Measurements from ENCODE around the gene PRKCE. TPM values are rescaled to one million over a fixed set of nuclear protein-coding genes. Genes with fewer than 3 reads are reported as not detected.

The PRKCE gene
- total RNA-seq, 2 experiments from 2014 or later, result 24.9 to 26.2 TPM

GRCh38 chr2:45820048-45820447 is 168.6 kb downstream of the PRKCE start:
- Mint-ChIP-seq H3K4me3 (no peak overlapping the region), H3K9me3 (no peaks in the 10 kb centered on the region), H3K4me1 (ENCODE audit: low read depth) (peaks cover 11% of the 10 kb centered on the region), H3K27ac (no peak overlapping the region), H3K27me3 (no peaks in the 10 kb centered on the region), H3K36me3 (ENCODE audit: low read depth) (no peaks in the 10 kb centered on the region)
- Histone ChIP-seq H3K27me3 (ENCODE audit: control insufficient read depth in 1 of 2, insufficient read depth in 2 of 2, low read length in 2 of 2) (no peaks in the 10 kb centered on the region), H3K9me3 (ENCODE audit: control insufficient read depth in 1 of 2, insufficient read depth in 1 of 2, low read length in 2 of 2) (no peaks in the 10 kb centered on the region), H3K4me1 (ENCODE audit: insufficient read depth, low read length) (no peaks in the 10 kb centered on the region), H3K4me3 (ENCODE audit: low read length) (no peak overlapping the region), H3K36me3 (ENCODE audit: insufficient read depth, low read length) (no peaks in the 10 kb centered on the region), H3K27ac (ENCODE audit: low read depth in 1 of 2, low read length in 2 of 2) (no peak overlapping the region)
- ATAC-seq (ENCODE audit: poor library complexity), result no peak
- DNase-seq, result no peak
- CTCF ChIA-PET, result no interaction called here
- POLR2A ChIA-PET, result no interaction called here
- intact Hi-C loops (cut with DNase I, micrococcal nuclease), result no loop called here
- TF ChIP-seq CTCF (IDR thresholded peaks at IDR 0.05), result no peak

GRCh38 chr2:45821558-45822271 is 170.2 kb downstream of the PRKCE start:
- Mint-ChIP-seq H3K9me3 (no peaks in the 10 kb centered on the region), H3K4me3 (no peak overlapping the region), H3K4me1 (ENCODE audit: low read depth) (peaks cover 18% of the 10 kb centered on the region), H3K27me3 (no peaks in the 10 kb centered on the region), H3K27ac (no peak overlapping the region), H3K36me3 (ENCODE audit: low read depth) (no peaks in the 10 kb centered on the region)
- no peak overlapping the region for H3K4me3 ChIP-seq (ENCODE audit: low read length)
- ChIA-PET CTCF (no interaction called here), POLR2A (no interaction called here)
- no peaks in the 10 kb centered on the region for H3K4me1 ChIP-seq (ENCODE audit: insufficient read depth, low read length)
- H3K27me3 ChIP-seq (ENCODE audit: control insufficient read depth in 1 of 2, insufficient read depth in 2 of 2, low read length in 2 of 2), result no peaks in the 10 kb centered on the region
- intact Hi-C loops (cut with DNase I, micrococcal nuclease), result no loop called here
- TF ChIP-seq CTCF (IDR thresholded peaks at IDR 0.05), result no peak
- H3K27ac ChIP-seq (ENCODE audit: low read depth in 1 of 2, low read length in 2 of 2), result no peak overlapping the region
- DNase-seq (no peak), ATAC-seq (ENCODE audit: poor library complexity) (no peak)
- no peaks in the 10 kb centered on the region for H3K36me3 ChIP-seq (ENCODE audit: insufficient read depth, low read length)
- no peaks in the 10 kb centered on the region for H3K9me3 ChIP-seq (ENCODE audit: control insufficient read depth in 1 of 2, insufficient read depth in 1 of 2, low read length in 2 of 2)

- no peaks in the 10 kb centered on the region for H3K36me3 Mint-ChIP-seq (ENCODE audit: low read depth)
- intact Hi-C loops (cut with DNase I, micrococcal nuclease), result no loop called here
- Histone ChIP-seq H3K9me3 (ENCODE audit: control insufficient read depth in 1 of 2, insufficient read depth in 1 of 2, low read length in 2 of 2) (no peaks in the 10 kb centered on the region), H3K4me1 (ENCODE audit: insufficient read depth, low read length) (no peaks in the 10 kb centered on the region), H3K27me3 (ENCODE audit: control insufficient read depth in 1 of 2, insufficient read depth in 2 of 2, low read length in 2 of 2) (no peaks in the 10 kb centered on the region), H3K4me3 (ENCODE audit: low read length) (no peak overlapping the region), H3K36me3 (ENCODE audit: insufficient read depth, low read length) (no peaks in the 10 kb centered on the region), H3K27ac (ENCODE audit: low read depth in 1 of 2, low read length in 2 of 2) (no peak overlapping the region)
- peaks cover 23% of the 10 kb centered on the region for H3K4me1 Mint-ChIP-seq (ENCODE audit: low read depth)
- no peak overlapping the region for H3K27ac Mint-ChIP-seq
- ChIA-PET CTCF (no interaction called here), POLR2A (no interaction called here)
- H3K27me3 Mint-ChIP-seq, result no peaks in the 10 kb centered on the region
- no peak for DNase-seq
- no peak for TF ChIP-seq CTCF (IDR thresholded peaks at IDR 0.05)
- H3K4me3 Mint-ChIP-seq, result no peak overlapping the region
- ATAC-seq (ENCODE audit: poor library complexity), result no peak
- no peaks in the 10 kb centered on the region for H3K9me3 Mint-ChIP-seq
These were observed 170.8 kb downstream of the PRKCE start for GRCh38 chr2:45822272-45822630.
